Sigmoid colon (tissue), 7 donors: ENCODE measurements around the gene MCTP1. TPM values are rescaled to one million over a fixed set of nuclear protein-coding genes. Genes with fewer than 3 reads are reported as not detected.

Source experiments
- DNase-seq: peaks from one replicate; pipeline ENCODE4 v3.0.0-alpha.2; 2019
- H3K27ac ChIP-seq, 4 donors: fragments of 200-600 bp; sonication (generic); one replicate each; pipeline ENCODE4 v1.5.1; 2016 to 2019; ENCODE audit warnings: mild to moderate bottlenecking in 1 of 4
- H3K27me3 ChIP-seq, 3 donors: fragments of 200-600 bp; sonication (generic); one replicate each; pipeline ENCODE4 v1.5.1; 2019; ENCODE audit warnings: mild to moderate bottlenecking in 1 of 3
- H3K36me3 ChIP-seq, 4 donors: fragments of 200-600 bp; sonication (generic); one replicate each; pipeline ENCODE4 v1.5.1; 2016 to 2019
- H3K4me1 ChIP-seq, 4 donors: fragments of 200-600 bp; sonication (generic); one replicate each; pipeline ENCODE4 v1.5.1; 2017 to 2019
- H3K4me3 ChIP-seq, 4 donors: fragments of 200-600 bp; sonication (generic); one replicate each; pipeline ENCODE4 v1.5.1; 2017 to 2019; ENCODE audit warnings: mild to moderate bottlenecking in 2 of 4, moderate library complexity in 1 of 4
- H3K9me3 ChIP-seq, 4 donors: fragments of 200-600 bp in 3 of 4; sonication (generic) in 3 of 4; one replicate each; pipeline versions ENCODE4 v1.5.1 to v1.6.1; 2013 to 2019
- CTCF ChIP-seq, 4 experiments: fragments of 450-650 bp in 3 of 4; fragments of 200-600 bp in 1 of 4; IDR thresholded peaks; one replicate each; pipeline ENCODE4 v1.5.1; 2016 to 2019; ENCODE audit warnings: antibody characterized with exemption in 4 of 4, mild to moderate bottlenecking in 3 of 4, moderate library complexity in 2 of 4
- EP300 ChIP-seq, 4 donors: sonication (generic); formaldehyde crosslinking; IDR thresholded peaks; one replicate each; pipeline ENCODE4 v1.6.1; 2017; ENCODE audit warnings: antibody characterized with exemption in 4 of 4
- POLR2A ChIP-seq, 2 donors: fragments of 450-650 bp; IDR thresholded peaks; one replicate each; pipeline ENCODE4 v1.6.1; 2016; ENCODE audit warnings: antibody characterized with exemption in 2 of 2, mild to moderate bottlenecking in 2 of 2, moderate library complexity in 2 of 2
- POLR2AphosphoS5 ChIP-seq, 4 donors: sonication (generic); formaldehyde crosslinking; IDR thresholded peaks; one replicate each; pipeline ENCODE4 v1.6.1; 2017; ENCODE audit warnings: antibody characterized with exemption in 4 of 4
- WGBS, 2 donors: extraction: QIAGEN DNeasy Blood & Tissue Kit; methylation state at CpG; one replicate each; pipeline ENCODE4 v1.1.7; 2013; 5-methylcytosine and 5-hydroxymethylcytosine counted together
- intact Hi-C: fragments of 100-400 bp; cut with DNase I; formaldehyde crosslinking; loops from one replicate; pipeline ENCODE4 v1.15.1; 2023
- polyA plus RNA-seq, 3 donors: library from polyadenylated mRNA; stranded (reverse); fragments of 200-250 nt; gene quantifications; one replicate each; pipeline ENCODE4 v1.2.3, GENCODE V29; 2013
- total RNA-seq, 4 donors: library from RNA; depleted of rRNA; stranded (reverse); fragments of >200 nt; gene quantifications; one replicate each; pipeline ENCODE4 v1.1.0, GENCODE V29; 2016
- donor health status: healthy with polysubstance abuse.
- donor health status: Bipolar disorder and iron deficiency.
- donor health status: healthy.

MCTP1 gene
- total and polyA plus RNA-seq, 7 donors: 2.1 to 20.5 (median 12.5) TPM

GRCh38 chr5:95070453-95070852 lies 214.4 kb downstream of the MCTP1 start:
- no peak overlapping the region for H3K4me3 ChIP-seq
- DNase-seq: no peak
- H3K27ac ChIP-seq: no peak overlapping the region
- WGBS, 2 donors: 94 to 98% methylated on average over 2 of the region's 2 CpGs
- no peak for TF ChIP-seq CTCF (IDR thresholded peaks at IDR 0.05)
- TF ChIP-seq POLR2AphosphoS5 (IDR thresholded peaks at IDR 0.05): no peak
- no peak for TF ChIP-seq POLR2A (IDR thresholded peaks at IDR 0.05)
- no peaks in the 10 kb centered on the region for H3K4me1 ChIP-seq
- no peaks in the 10 kb centered on the region for H3K36me3 ChIP-seq
- no peaks in the 10 kb centered on the region for H3K27me3 ChIP-seq
- no peaks in the 10 kb centered on the region for H3K9me3 ChIP-seq
- intact Hi-C loops: no loop called here

- Histone ChIP-seq H3K9me3 (no peaks in the 10 kb centered on the region), H3K27me3 (no peaks in the 10 kb centered on the region), H3K4me1 (no peaks in the 10 kb centered on the region), H3K36me3 (no peaks in the 10 kb centered on the region), H3K27ac (no peak overlapping the region), H3K4me3 (no peak overlapping the region)
- WGBS, 2 donors: 40 to 70% methylated on average over 5 of the region's 5 CpGs
- intact Hi-C loops: no loop called here
- TF ChIP-seq CTCF (IDR thresholded peaks at IDR 0.05) (no peak), POLR2AphosphoS5 (IDR thresholded peaks at IDR 0.05) (no peak), EP300 (IDR thresholded peaks at IDR 0.05) (no peak), POLR2A (IDR thresholded peaks at IDR 0.05) (no peak)
- no peak for DNase-seq
Measured at GRCh38 chr5:95069948-95070347, 214.9 kb downstream of the MCTP1 start.

GRCh38 chr5:95069021-95069420 lies 215.9 kb downstream of the MCTP1 start:
- TF ChIP-seq POLR2AphosphoS5 (IDR thresholded peaks at IDR 0.05) (no peak), EP300 (IDR thresholded peaks at IDR 0.05) (no peak), CTCF (IDR thresholded peaks at IDR 0.05) (no peak), POLR2A (IDR thresholded peaks at IDR 0.05) (no peak)
- intact Hi-C loops: no loop called here
- 22 to 58% methylated on average over 2 of the region's 2 CpGs for whole genome bisulfite sequencing, 2 donors
- no peaks in the 10 kb centered on the region for H3K27me3 ChIP-seq
- no peaks in the 10 kb centered on the region for H3K9me3 ChIP-seq
- no peak overlapping the region for H3K27ac ChIP-seq
- no peaks in the 10 kb centered on the region for H3K36me3 ChIP-seq
- no peak overlapping the region for H3K4me3 ChIP-seq
- no peaks in the 10 kb centered on the region for H3K4me1 ChIP-seq
- DNase-seq: no peak

- Histone ChIP-seq H3K9me3 (no peaks in the 10 kb centered on the region), H3K4me1 (no peaks in the 10 kb centered on the region), H3K27ac (no peak overlapping the region), H3K36me3 (no peaks in the 10 kb centered on the region), H3K4me3 (no peak overlapping the region), H3K27me3 (no peaks in the 10 kb centered on the region)
- WGBS, 2 donors: 69 to 71% methylated on average over 7 of the region's 7 CpGs
- DNase-seq: no peak
- TF ChIP-seq CTCF (IDR thresholded peaks at IDR 0.05): no peak
- intact Hi-C loops: no loop called here
Measured at GRCh38 chr5:95068289-95068910, 216.5 kb downstream of the MCTP1 start.

GRCh38 chr5:95066048-95066447 lies 218.8 kb downstream of the MCTP1 start:
- no peak for DNase-seq
- Histone ChIP-seq H3K9me3 (no peaks in the 10 kb centered on the region), H3K27ac (no peak overlapping the region), H3K4me3 (no peak overlapping the region), H3K27me3 (no peaks in the 10 kb centered on the region), H3K36me3 (no peaks in the 10 kb centered on the region), H3K4me1 (no peaks in the 10 kb centered on the region)
- no peak for TF ChIP-seq POLR2AphosphoS5 (IDR thresholded peaks at IDR 0.05)
- no peak for TF ChIP-seq CTCF (IDR thresholded peaks at IDR 0.05)
- TF ChIP-seq POLR2A (IDR thresholded peaks at IDR 0.05): no peak
- TF ChIP-seq EP300 (IDR thresholded peaks at IDR 0.05): no peak
- intact Hi-C loops: no loop called here
- 29 to 63% methylated on average over 1 of the region's 1 CpG for WGBS, 2 donors
